ENCODE data around the gene CSNK1A1. TPM values are rescaled to one million over a fixed set of nuclear protein-coding genes. Genes with fewer than 3 reads are reported as not detected.

The CSNK1A1 gene
- total RNA-seq, 1 experiment from 2014 or later: 263 TPM

DNA sequence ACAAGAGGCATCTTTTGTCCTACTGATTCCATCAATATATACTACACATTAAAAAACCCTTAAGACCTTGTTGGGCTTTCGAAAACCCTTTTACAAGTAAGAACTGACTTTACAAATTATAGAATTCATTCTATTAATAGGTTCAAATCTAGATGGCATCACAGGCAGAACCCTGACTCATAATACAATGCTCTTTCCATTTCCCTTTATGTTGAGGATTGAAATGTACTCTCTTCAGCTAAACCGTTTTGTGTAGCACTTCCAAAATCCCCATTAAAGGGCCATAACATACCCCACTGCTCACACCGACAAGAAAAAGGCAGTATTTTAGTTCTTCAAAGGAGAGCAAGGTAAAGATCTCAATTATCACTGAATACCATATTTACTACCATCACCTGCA, 11.2 kb downstream of the CSNK1A1 start:
- Histone ChIP-seq H3K36me3 (ENCODE audit: control insufficient read depth in 1 of 2, insufficient read depth in 2 of 2, low read length in 2 of 2) (peaks cover 26 to 35% of the 10 kb centered on the region in 2 experiments; a peak in 3 of 4 replicates), H3K4me2 (ENCODE audit: low read length) (no peak overlapping the region), H3K4me3 (replicated peaks in 1 of 2; ENCODE audit: low read depth in 1 of 2, low read length in 2 of 2) (no peak overlapping the region), H3K9me2 (ENCODE audit: insufficient read depth) (no peaks in the 10 kb centered on the region), H3K4me1 (ENCODE audit: control insufficient read depth in 1 of 2, insufficient read depth in 2 of 2, low read length in 2 of 2) (peaks cover 0 to 10% of the 10 kb centered on the region in 2 experiments; a peak in 1 of 4 replicates), H3K27me3 (ENCODE audit: insufficient read depth, low read length) (no peaks in the 10 kb centered on the region), H2AFZ (ENCODE audit: low read depth, low read length, poor library complexity, severe bottlenecking) (no peak overlapping the region), H3K27ac (ENCODE audit: low read depth, low read length) (no peak overlapping the region), H4K20me1 (ENCODE audit: insufficient read depth) (peaks cover 19% of the 10 kb centered on the region), H3K9me3 (ENCODE audit: control insufficient read depth in 1 of 2, insufficient read depth in 1 of 2, low read depth in 1 of 2, low read length in 2 of 2) (no peaks in the 10 kb centered on the region), H3K79me2 (ENCODE audit: insufficient read depth, low read length) (peaks cover 97% of the 10 kb centered on the region), H3K9ac (ENCODE audit: low read length) (no peak overlapping the region)
- no peak for ATAC-seq
- no peak for TF ChIP-seq JUND (IDR thresholded peaks at IDR 0.05)
- no peak for TF ChIP-seq ELF1 (IDR thresholded peaks at IDR 0.05; ENCODE audit: borderline replicate concordance, low read depth)
- TF ChIP-seq, protein P1, sequence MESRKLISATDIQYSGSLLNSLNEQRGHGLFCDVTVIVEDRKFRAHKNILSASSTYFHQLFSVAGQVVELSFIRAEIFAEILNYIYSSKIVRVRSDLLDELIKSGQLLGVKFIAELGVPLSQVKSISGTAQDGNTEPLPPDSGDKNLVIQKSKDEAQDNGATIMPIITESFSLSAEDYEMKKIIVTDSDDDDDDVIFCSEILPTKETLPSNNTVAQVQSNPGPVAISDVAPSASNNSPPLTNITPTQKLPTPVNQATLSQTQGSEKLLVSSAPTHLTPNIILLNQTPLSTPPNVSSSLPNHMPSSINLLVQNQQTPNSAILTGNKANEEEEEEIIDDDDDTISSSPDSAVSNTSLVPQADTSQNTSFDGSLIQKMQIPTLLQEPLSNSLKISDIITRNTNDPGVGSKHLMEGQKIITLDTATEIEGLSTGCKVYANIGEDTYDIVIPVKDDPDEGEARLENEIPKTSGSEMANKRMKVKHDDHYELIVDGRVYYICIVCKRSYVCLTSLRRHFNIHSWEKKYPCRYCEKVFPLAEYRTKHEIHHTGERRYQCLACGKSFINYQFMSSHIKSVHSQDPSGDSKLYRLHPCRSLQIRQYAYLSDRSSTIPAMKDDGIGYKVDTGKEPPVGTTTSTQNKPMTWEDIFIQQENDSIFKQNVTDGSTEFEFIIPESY (IDR thresholded peaks at IDR 0.05; ENCODE audit: extremely low read depth, insufficient replicate concordance, low read length): no peak
- TF ChIP-seq FOSL1 (IDR thresholded peaks at IDR 0.05; ENCODE audit: low read depth): no peak
- no peak for TF ChIP-seq SIN3A (IDR thresholded peaks at IDR 0.05; ENCODE audit: low read depth)
- TF ChIP-seq, protein P2, sequence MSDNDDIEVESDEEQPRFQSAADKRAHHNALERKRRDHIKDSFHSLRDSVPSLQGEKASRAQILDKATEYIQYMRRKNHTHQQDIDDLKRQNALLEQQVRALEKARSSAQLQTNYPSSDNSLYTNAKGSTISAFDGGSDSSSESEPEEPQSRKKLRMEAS (IDR thresholded peaks at IDR 0.05): no peak
- no peak for TF ChIP-seq SP1 (IDR thresholded peaks at IDR 0.05; ENCODE audit: low read depth)
- TF ChIP-seq POLR2A (IDR thresholded peaks at IDR 0.05; ENCODE audit: borderline replicate concordance, extremely low read depth, insufficient read depth, insufficient read length): no peak
- no peak for TF ChIP-seq ZNF274 (IDR thresholded peaks at IDR 0.05; ENCODE audit: low read depth, low read length)
- no peak for TF ChIP-seq TCF7L2 (IDR thresholded peaks at IDR 0.05; ENCODE audit: borderline replicate concordance, extremely low read depth, insufficient read depth, insufficient read length)
- TF ChIP-seq, protein P3, sequence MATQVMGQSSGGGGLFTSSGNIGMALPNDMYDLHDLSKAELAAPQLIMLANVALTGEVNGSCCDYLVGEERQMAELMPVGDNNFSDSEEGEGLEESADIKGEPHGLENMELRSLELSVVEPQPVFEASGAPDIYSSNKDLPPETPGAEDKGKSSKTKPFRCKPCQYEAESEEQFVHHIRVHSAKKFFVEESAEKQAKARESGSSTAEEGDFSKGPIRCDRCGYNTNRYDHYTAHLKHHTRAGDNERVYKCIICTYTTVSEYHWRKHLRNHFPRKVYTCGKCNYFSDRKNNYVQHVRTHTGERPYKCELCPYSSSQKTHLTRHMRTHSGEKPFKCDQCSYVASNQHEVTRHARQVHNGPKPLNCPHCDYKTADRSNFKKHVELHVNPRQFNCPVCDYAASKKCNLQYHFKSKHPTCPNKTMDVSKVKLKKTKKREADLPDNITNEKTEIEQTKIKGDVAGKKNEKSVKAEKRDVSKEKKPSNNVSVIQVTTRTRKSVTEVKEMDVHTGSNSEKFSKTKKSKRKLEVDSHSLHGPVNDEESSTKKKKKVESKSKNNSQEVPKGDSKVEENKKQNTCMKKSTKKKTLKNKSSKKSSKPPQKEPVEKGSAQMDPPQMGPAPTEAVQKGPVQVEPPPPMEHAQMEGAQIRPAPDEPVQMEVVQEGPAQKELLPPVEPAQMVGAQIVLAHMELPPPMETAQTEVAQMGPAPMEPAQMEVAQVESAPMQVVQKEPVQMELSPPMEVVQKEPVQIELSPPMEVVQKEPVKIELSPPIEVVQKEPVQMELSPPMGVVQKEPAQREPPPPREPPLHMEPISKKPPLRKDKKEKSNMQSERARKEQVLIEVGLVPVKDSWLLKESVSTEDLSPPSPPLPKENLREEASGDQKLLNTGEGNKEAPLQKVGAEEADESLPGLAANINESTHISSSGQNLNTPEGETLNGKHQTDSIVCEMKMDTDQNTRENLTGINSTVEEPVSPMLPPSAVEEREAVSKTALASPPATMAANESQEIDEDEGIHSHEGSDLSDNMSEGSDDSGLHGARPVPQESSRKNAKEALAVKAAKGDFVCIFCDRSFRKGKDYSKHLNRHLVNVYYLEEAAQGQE (IDR thresholded peaks at IDR 0.05; ENCODE audit: low read depth): no peak
- TF ChIP-seq ZFX (IDR thresholded peaks at IDR 0.05): no peak
- TF ChIP-seq RAD21 (IDR thresholded peaks at IDR 0.05; ENCODE audit: low read depth): no peak
- no peak for TF ChIP-seq SRF (IDR thresholded peaks at IDR 0.05; ENCODE audit: low read depth)
- no peak for TF ChIP-seq EGR1 (IDR thresholded peaks at IDR 0.05; ENCODE audit: low read depth)
- TF ChIP-seq, protein P4, sequence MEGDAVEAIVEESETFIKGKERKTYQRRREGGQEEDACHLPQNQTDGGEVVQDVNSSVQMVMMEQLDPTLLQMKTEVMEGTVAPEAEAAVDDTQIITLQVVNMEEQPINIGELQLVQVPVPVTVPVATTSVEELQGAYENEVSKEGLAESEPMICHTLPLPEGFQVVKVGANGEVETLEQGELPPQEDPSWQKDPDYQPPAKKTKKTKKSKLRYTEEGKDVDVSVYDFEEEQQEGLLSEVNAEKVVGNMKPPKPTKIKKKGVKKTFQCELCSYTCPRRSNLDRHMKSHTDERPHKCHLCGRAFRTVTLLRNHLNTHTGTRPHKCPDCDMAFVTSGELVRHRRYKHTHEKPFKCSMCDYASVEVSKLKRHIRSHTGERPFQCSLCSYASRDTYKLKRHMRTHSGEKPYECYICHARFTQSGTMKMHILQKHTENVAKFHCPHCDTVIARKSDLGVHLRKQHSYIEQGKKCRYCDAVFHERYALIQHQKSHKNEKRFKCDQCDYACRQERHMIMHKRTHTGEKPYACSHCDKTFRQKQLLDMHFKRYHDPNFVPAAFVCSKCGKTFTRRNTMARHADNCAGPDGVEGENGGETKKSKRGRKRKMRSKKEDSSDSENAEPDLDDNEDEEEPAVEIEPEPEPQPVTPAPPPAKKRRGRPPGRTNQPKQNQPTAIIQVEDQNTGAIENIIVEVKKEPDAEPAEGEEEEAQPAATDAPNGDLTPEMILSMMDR (IDR thresholded peaks at IDR 0.05 in 2 of 3, conservative IDR thresholded peaks at IDR 0.05 in 1 of 3; ENCODE audit: borderline replicate concordance in 1 of 3, insufficient read depth in 1 of 3, low read depth in 2 of 3, low read length in 2 of 3): no peak
- TF ChIP-seq EZH2 (IDR thresholded peaks at IDR 0.05): no peak
- TF ChIP-seq POLR2AphosphoS5 (IDR thresholded peaks at IDR 0.05; ENCODE audit: low read depth, low read length): no peak
- TF ChIP-seq CBX3 (IDR thresholded peaks at IDR 0.05; ENCODE audit: low read depth): no peak
- no peak for TF ChIP-seq YY1 (IDR thresholded peaks at IDR 0.05; ENCODE audit: extremely low read depth, insufficient replicate concordance, low read depth, low read length)
- ChIA-PET POLR2A (interaction anchor here (1.3 kb wide), 1 partner anchor 12 kb away, joined by 4 read pairs; the partner anchor contains the start of gene CSNK1A1), CTCF (no interaction called here), RAD21 (ENCODE audit: low non-redundant PET in 1 of 2, low total read pairs in 2 of 2, uncharacterized antibody in 2 of 2, unreplicated experiment in 2 of 2) (no interaction called here)
- intact Hi-C loops (cut with micrococcal nuclease): no loop called here
- BruUV-seq (replicated peaks): no TSS peak
- no peak for DNase-seq (ENCODE audit: low read depth, low spot score)
